ENCODE results near the gene CPNE2.
"Not testable (repeated sequence)": the region's sequence is repeated elsewhere in the genome, so short reads cannot be mapped to it uniquely, and the experiment has no call there.

CPNE2 gene

DNA sequence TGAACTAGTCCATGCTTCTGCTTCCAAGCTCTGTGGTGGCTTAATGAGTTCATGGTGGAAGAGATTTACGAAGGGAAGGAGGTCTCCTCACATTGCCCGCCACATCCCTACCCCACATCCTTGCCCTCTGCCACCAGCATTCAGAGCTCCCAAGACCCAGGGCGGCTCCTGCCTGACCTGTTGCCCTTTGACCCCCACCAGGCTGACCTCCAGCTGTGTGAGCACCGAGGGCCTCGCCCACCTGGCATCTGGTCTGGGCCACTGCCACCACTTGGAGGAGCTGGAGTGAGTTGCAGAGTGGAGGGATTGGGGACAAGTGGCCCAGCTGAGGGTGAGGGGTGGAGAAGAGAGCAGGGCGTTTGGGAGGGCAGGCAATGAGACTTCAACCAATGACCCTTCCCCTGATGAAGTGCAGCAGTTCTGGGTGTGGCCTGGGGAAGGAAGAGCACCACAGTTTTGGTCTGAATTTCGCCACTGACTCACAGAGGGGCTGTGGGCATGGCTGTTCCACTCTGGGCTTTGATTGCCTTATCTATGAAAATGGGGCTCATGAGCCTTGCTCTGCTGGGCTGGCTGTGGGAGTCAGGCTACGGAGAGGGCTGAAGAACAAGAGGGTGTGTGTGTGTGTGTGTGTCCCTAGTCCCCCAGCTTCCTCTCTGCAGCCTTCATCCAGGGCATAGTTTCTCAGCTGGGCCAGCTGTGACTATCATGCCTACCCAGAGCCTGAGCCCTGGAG, 22.6 kb upstream of the CPNE2 start:
- no peak for DNase-seq

DNA sequence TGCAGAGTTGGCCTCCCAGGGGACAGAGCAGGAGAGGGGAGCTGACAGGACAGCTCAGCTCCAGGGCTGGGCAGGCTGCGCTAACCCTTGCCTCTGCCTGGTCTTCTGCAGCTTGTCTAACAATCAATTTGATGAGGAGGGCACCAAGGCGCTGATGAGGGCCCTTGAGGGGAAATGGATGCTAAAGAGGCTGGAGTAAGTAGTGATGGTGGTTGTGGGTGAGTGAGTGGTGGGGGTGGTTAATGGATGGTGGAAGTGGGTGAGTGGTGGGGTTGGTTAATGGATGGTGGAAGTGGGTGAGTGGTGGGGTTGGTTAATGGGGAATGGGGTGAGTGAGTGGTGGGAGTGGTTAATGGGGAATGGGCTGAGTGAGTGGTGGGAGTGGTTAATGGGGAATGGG, 22.0 kb upstream of the CPNE2 start:
- DNase-seq = no peak

DNA sequence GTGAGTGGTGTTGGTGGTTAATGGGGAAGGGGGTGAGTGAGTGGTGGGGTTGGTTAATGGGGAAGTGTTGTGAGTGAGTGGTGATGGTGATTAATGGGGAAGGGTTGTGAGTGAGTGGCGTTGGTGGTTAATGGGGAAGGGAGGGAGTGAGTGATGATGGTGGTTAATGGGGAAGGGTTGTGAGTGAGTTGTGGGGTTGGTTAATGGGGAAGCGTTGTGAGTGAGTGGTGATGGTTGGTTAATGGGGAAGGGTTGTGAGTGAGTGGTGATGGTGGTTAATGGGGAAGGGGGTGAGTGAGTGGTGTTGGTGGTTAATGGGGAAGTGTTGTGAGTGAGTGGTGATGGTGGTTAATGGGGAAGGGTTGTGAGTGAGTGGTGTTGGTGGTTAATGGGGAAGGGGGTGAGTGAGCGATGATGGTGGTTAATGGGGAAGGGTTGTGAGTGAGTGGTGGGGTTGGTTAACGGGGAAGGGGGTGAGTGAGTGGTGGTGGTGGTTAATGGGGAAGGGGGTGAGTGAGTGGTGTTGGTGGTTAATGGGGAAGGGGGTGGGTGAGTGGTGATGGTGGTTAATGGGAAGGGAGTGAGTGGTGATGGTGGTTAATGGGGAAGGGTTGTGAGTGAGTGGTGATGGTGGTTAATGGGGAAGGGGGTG, 21.2 kb upstream of the CPNE2 start:
- DNase-seq = not testable (repeated sequence)

DNA sequence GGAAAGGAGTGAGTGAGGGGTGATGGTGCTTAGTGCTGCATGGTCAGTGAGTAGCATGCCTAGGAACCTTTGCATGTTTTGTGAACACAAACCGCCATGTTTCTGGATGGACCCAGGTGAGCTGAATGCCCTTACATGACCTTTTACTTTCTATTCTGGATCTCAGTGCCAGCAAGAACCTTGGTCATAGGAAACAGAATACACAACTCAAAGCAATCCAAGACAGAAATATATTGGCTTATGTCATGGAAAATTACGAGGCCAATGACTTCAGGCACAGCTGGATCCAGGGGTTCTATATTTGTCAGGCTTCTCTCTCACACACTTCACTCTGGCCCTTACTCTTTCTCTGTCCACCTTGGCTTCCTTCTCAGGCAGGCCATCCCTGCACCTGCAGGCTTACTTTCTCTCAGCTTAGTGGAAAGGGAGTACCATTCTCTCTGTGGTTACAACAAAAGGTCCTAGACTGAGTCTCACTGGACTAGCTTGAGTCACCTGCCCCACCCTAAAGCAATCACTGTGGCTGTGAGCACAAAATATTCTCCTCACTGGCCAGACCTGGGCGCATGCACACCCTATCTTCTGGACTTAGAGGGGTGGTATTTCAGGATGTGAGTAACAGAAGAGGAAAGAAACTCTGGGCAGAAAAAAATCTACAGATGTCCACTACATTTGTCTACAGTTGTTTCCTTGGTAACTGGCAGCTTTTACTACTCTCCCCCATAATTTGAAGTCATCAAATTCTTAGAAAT, 20.4 kb upstream of the CPNE2 start:
- no peak for DNase-seq

DNA sequence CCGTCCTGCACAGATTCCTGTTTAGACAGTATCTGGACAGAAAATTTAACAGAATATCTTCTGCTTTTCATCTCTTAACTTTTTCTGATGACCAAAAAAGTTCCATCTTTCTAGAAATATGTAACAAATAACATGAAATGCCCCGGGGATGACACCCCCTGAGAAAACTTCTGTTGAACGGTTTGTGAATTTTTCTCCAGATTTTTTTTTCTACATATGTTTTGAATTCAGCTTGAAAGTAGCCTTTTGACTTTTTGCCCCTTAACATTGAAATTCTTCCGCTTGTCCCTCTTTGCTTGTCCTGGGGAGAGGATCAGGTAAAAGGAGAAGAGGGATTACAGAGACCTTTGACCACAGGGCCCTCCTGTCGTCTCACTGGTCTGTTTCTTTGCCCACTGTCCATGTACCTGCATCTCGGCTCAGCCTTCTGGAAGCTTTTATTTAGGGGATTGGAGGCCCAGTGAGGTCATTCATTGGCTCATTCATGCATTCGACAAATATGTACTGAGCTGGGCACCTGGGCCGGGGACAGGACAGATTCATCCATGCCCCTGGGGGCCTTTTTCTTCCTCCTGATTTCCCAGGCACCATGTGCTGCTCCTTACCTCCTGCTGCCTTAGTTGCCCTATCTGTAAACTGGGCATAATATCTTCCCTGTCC, 19.6 kb upstream of the CPNE2 start:
- no peak for DNase-seq

DNA sequence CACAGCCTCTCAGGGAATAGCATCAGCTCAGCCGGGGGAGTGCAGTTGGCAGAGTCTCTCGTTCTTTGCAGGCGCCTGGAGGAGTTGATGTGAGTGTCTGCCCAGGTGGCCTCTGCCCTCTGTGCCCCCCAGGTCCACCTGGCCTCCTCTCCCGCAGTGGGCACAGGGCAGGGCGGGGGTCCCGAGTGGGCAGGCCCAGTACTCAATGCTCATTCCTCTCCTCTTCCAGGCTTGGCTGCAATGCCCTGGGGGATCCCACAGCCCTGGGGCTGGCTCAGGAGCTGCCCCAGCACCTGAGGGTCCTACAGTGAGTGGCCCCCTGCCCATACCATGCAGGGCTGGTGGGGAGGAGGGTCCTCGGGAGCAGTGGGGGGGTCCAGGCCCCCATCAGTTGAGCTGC, 14.7 kb upstream of the CPNE2 start:
- DNase-seq = no peak

DNA sequence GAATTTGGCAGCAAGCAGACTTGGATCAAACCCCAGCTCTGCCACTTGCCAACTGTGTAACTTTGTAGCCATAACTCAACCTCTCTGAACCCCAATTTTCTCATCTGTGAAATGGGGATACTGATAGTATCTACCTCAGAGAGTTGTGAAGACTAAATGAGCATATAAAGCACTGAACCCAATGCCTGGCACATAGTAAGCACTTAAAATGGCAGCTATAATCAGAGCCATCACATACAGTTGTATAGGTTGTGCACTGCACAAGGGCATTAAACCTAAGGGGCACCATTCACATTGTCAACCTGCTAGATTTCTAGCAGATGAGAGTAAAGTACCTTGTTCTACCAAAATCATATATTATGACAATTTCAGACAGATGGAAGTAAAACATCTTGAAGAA, 10.6 kb upstream of the CPNE2 start:
- no peak for DNase-seq

DNA sequence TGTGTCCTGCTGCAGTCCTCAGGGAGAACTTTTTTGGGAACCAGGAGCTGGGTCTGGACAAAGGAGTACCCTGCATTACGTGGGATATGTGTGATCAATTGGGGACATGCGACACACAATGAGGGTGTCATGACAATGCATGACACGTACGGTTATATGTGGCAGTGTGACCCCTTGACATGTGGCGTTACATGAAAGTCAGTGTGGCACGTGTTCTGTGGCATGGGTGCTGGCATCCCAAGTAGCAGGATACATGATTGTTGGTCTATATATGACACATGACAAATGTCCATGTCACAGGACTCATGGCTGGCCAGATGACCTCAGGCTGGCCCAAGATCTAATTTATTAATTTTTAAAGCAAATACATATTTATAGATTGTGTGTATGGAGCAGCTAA, 9.7 kb upstream of the CPNE2 start:
- DNase-seq = no peak

DNA sequence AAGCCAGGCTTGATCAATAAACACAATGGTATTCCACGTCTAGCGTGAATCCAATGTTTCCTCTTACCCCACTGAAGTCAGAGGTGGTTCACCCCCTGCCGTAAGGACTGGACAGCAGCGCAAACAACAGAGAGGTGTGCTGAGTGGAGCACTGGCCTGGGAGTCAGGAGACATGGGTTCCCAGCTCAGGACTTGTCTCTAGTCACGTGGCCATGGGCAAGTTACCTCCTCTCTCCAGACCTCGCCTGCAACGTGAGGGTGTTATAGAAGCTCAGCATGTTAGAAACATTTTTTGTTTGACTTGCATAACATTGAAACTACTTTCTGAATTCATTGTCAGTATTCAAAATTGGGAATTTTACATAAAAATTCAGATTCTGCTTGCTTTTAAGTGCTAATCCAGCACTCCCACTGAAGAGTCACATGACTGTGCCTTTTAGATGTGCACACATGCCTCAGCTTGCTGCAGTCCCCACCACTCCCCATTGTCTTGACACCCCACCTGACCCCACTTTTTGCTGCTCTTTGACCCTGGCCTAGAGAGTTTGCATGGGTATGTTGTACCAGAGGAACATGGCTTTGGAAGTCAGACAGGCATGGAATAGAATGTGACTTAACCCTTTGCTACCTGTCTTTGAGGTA, 8.8 kb upstream of the CPNE2 start:
- no peak for DNase-seq

DNA sequence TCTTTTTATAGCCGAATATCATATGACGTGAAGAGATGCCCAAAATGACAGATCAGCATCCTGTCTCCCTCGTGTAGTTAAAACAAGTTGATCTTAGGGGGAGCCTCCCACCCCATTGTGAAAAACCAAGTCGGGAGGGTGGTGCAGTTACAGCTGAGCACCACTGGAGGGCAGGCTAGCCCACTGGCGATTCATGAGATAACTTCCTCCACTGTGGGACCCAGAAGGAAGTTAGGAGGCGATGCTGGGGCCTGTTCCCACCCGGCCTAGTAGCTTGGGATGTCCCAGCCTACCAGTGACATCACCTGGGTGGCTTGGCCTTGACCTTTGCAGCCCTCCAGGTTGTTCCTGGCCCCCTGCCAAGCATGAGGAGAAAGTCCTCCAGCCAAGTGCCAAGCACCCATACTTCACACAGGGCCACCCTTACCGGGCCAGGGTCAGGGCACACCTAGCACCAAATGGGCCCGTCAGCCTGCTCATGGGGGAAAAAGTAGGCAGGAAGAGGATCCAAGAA, 8.1 kb upstream of the CPNE2 start:
- no peak for DNase-seq

DNA sequence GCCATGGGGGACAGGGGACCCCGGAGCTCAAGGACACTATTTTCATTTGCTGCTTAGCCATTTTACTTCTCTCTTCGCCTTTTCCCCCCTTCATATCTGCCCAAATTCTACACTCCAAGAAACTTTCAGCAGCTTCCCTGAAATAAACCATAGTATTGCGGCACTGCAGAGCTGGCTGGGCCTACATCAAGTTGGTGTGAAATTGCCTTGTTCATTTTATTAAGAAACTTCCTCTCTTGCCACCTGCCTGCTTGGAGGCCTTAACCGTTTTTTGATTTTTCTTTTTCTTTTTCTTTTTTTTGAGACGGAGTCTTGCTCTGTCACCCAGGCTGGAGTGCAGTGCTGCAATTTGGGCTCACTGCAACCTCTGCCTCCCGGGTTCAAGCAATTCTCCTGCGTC, 7.4 kb upstream of the CPNE2 start:
- no peak for DNase-seq

DNA sequence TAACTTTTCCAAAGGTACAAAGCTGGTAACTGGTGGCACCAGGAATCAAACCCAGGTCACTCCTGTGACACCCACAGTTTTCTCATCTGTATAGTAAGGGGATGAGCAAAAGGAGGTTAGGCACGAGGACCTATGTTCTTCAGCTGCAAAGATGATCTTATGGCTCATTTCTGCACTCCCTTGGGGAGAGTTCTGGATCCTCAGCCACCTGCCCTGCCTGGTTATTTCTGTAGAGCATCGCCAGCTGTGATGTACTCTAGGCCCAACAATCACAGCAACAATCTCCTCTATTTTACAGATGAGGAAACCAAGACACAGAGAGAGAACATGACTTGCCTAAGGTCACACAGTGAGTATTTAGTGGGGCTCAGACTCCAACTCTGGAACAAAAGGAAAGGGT, 5.4 kb upstream of the CPNE2 start:
- DNase-seq = no peak

DNA sequence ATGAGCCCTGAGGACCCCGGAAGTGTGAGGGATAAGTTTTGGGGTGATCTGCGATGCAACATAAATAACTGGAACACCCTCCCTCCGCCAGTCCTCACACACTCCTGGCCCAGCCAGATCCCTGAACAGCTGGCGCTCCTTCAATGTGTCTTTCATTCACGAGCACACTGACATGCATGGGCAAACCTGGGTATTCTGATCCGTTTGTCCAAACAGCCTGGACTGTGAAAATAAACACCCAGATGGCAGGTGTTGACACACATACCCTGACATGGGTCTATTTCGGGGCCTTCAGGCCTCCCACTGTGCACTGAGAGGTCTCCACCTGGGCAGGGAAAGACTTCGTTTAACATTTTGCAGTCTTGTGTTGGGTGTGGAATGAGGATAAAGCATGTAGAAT, 3.0 kb upstream of the CPNE2 start:
- DNase-seq = peak; percentile 50

DNA sequence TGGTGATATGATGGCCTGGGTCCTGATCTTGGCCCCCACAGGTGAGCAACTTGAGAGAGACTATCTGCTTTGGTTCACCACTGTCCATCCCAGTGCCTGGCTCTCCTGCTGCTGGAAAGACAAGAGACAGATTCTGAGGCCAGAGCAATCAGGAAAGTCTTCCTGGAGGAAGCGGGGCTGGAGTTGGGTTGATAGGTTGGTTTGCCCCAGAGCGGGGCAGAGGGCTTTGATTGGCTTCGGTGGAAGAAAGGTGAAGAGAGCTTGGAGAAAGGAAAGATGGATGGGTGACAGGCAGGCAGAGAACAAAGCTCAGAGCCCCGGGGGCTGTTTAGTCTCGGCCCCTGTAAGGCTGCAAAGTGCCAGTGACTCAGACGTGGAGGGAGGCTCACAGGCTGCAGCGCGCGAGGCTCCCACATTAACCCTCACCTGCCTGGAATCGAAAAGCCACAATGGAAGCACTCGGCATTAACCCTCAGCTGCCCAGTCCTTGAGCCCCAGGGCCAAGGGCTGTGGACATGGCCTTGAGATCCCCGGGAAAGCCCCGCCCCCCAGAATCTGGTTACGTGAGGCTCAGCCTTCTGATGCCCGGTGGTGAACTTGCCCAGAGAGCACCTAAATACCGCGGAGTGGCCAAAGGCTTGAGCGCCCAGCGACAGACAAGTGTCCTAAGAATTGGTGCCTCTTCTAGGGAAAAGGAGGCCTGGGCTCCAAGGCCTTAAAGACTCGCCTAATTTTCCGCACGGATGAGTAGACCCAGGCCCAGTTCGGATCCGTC, 996 bp upstream of the CPNE2 start:
- DNase-seq = no peak

DNA sequence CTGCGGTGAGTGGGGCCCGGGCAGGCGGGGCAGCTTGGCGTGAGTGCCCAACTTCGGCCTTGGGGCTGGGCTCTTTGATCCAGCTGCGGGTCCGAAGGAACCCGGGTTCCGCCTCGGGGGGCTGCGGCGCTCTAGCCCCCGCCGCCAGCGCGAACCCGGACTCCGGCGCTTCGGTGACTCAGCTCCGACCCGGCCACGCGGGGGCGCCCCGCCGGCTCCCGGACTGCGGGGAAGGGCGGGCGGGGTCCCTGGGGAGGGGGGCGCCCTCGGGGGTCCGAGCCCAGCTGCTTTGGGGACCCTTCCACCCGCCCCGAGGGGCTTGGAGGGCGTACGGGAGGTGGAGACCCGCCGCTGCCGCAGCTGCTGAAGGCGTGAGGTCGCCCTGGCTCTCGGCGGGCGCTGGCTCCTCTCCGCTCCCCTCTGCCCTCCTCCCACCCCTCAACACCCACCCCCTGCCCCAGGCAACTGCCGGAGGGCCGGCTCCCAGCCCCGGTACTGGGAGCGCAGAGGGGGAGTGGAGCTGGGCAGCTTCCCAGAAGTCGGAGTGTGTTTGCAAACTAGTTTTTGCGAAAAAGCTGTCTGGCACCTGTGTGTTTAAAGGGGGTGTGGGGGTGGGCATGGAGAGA, 516 bp downstream of the CPNE2 start:
- DNase-seq = no peak

DNA sequence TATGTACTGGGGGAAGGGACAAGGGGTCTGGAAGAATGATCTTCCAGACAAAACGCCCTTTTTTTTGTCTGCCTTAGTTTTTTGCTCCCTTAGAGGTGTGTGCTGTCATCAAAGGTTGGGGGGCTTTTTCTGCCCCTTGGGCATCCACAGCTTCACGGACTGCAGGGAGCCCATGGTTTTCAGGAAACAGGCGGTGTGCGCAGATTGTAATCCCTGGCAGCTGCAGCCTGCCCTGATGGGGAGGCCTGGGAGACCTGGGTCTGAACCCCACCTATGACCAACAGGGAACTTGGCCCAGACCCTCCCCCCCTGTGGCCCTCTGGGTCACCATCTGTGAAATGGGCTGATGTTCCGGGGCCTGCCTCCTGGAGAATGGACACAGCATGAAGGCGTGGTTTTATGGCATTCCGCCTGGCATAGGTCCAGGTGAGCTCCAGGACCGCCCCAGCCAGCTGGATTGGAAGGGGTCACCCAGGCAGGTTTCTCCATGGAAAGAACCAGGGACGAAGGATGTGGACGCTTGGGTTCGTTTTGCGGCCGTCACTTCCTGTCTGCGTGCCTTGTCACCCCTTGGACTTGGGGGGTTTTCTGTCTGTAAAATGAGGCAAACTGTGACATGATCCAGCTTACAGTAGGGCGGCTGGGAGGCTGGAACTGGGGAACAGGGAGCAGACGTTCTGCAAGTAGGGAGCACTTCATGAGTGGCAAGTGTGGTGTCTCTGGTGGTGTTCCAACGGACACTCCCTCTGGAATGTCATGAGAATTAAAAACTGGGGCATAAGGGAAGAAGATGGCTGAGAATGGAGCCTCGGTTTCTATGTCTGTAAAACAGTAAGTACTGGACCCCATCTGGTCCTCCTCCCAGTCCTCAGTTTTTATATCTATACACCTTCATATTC, 1.5 kb downstream of the CPNE2 start:
- DNase-seq = no peak

DNA sequence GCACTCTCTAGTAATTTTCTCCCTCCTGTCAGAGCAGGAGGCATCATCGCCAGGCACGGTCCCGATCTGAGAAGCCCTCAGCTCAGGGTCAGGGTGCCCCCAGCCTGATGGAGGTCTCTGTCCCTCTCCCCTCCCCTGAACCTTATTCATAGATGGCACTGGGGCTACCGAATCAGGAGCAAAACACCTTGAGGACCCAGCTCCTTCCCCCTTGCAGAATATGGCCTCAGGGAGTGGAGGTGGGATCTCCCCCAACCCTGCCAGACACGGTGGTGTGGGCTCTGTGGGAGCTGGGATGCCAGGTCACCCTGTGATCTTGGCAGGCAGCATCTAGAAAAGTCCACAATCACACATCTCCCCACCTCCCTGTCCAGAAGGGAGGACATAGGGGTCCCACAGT, 2.5 kb downstream of the CPNE2 start:
- no peak for DNase-seq

DNA sequence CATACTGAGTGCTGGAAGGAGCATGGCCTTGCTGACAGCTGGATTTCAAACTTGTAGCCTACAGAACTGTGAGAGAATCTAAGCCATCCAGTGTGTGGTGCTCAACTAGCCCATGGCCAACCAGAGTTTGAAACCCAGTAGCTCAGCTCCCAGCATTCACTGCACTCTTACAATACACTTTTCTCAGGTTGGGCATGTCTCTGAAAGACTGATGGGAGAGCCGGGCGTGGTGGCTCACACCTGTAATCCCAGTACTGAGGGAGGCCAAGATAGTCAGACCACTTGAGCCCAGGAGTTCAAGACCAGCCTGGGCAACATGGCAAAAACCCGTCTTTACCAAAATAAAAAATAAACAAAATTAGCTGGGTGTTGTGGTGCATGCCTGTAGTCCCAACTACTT, 3.8 kb downstream of the CPNE2 start:
- DNase-seq = no peak

DNA sequence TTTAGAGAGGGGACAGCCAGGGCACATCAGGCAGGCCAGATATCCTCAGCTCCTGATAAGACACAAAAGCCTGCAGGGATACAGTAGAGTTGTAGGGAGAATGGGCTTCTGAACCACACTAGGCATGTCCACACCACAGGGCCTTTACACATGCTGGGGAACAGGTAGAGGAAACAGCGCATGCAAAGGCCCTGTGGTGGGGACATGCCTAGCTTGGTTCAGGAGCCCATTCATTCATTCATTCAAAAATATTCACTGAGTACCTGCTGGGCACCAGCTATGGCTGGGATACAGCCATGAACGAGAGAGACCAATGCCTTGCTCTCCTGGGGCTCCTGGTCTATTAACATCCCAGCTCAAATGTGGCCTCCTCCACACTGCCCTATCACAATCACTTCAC, 4.4 kb downstream of the CPNE2 start:
- DNase-seq = no peak

DNA sequence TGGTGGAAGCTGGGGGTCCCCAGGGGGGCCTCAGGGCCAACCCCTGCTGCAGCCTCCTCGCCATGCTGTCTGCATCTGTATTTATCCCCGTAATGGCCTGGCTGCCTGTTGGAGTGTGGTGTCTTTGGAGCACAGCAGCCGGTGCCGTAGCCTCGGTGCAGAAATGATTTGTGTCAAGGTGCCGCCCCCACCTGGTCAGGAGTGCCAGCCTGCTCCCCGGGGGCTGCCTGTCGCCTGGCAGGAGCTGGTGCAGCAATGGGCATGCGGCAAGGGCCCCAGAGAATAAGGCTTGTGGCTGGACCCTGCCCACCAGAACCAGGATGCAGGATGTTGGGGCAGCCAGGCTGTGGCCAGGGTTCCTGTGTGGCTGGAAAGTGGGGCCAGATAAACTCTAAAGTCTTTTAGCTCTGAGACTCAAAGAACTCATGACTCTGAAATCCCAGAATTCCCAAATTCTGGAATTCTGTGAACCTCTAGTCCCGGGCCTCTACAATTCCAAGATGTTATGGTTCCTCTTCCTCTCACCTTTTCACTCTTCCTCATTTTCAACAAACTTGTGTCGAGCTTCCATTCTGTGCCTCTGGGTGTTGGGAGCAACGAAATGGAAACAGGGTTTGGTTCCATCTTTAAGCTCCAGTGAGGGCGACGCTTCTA, 5.9 kb downstream of the CPNE2 start:
- DNase-seq = no peak
